Measurements from ENCODE around the gene AVPI1.

AVPI1 gene

GRCh38 chr10:97675222-97675621 is 11.8 kb downstream of the AVPI1 start:
- Histone ChIP-seq H3K4me3 (ENCODE audit: low read depth, low read length) (no peak overlapping the region), H3K9me3 (ENCODE audit: control insufficient read depth, insufficient read depth, low read depth, low read length) (no peaks in the 10 kb centered on the region), H3K36me3 (ENCODE audit: control insufficient read depth in 2 of 2, insufficient read depth in 1 of 2, low read length in 2 of 2) (peaks cover 19 to 72% of the 10 kb centered on the region in 2 experiments; a peak in 2 of 3 replicates), H3K27ac (ENCODE audit: extremely low read depth, low read depth, low read length) (no peak overlapping the region), H3K4me1 (ENCODE audit: control insufficient read depth, insufficient read depth, low read length) (no peaks in the 10 kb centered on the region)
- TF ChIP-seq GLI2 (tag by site-specific recombination; IDR thresholded peaks at IDR 0.05; ENCODE audit: borderline replicate concordance, low read depth) = no peak
- POLR2A ChIA-PET = interaction anchor here (2.1 kb wide), 1 partner anchor 12 kb away, joined by 8 read pairs; the partner anchor contains the start of gene AVPI1
- CTCF ChIA-PET = interaction anchor here (1.3 to 7.4 kb wide), 5 partner anchors 8 to 58 kb away, joined by 6 to 119 read pairs (median 31); partner anchors contain the start of genes AVPI1 and ZFYVE27

- H3K36me3 ChIP-seq (ENCODE audit: control insufficient read depth in 2 of 2, insufficient read depth in 1 of 2, low read length in 2 of 2) = peaks cover 23 to 73% of the 10 kb centered on the region in 2 experiments; a peak in 2 of 3 replicates
- TF ChIP-seq, protein P1, sequence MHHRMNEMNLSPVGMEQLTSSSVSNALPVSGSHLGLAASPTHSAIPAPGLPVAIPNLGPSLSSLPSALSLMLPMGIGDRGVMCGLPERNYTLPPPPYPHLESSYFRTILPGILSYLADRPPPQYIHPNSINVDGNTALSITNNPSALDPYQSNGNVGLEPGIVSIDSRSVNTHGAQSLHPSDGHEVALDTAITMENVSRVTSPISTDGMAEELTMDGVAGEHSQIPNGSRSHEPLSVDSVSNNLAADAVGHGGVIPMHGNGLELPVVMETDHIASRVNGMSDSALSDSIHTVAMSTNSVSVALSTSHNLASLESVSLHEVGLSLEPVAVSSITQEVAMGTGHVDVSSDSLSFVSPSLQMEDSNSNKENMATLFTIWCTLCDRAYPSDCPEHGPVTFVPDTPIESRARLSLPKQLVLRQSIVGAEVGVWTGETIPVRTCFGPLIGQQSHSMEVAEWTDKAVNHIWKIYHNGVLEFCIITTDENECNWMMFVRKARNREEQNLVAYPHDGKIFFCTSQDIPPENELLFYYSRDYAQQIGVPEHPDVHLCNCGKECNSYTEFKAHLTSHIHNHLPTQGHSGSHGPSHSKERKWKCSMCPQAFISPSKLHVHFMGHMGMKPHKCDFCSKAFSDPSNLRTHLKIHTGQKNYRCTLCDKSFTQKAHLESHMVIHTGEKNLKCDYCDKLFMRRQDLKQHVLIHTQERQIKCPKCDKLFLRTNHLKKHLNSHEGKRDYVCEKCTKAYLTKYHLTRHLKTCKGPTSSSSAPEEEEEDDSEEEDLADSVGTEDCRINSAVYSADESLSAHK (tag by site-specific recombination; IDR thresholded peaks at IDR 0.05) = peak; percentile 98
- TF ChIP-seq KLF9 (tag by site-specific recombination; IDR thresholded peaks at IDR 0.05; ENCODE audit: low read depth) (0 out of 2 replicates have a peak, but pooled peaks have one; percentile 22), ZNF211 (tag by site-specific recombination; IDR thresholded peaks at IDR 0.05; ENCODE audit: low read depth) (no peak)
- H3K4me1 ChIP-seq (ENCODE audit: control insufficient read depth, insufficient read depth, low read length) = no peaks in the 10 kb centered on the region
- H3K4me3 ChIP-seq (ENCODE audit: low read depth, low read length) = no peak overlapping the region
- no peak overlapping the region for H3K27ac ChIP-seq (ENCODE audit: extremely low read depth, low read depth, low read length)
- H3K9me3 ChIP-seq (ENCODE audit: control insufficient read depth, insufficient read depth, low read depth, low read length) = no peaks in the 10 kb centered on the region
- POLR2A ChIA-PET = interaction anchor here (0.6 to 2.1 kb wide), 2 partner anchors 13 to 237 kb away, joined by 3 to 8 read pairs; partner anchors contain the start of gene AVPI1
- CTCF ChIA-PET = interaction anchor here (0.5 to 7.4 kb wide), 5 partner anchors 9 to 543 kb away, joined by 3 to 119 read pairs (median 3); partner anchors contain the start of genes AVPI1 and ZFYVE27
Observed at GRCh38 chr10:97673736-97674525, 13.1 kb downstream of the AVPI1 start.

GRCh38 chr10:97669571-97669970 is 17.5 kb downstream of the AVPI1 start:
- ChIA-PET CTCF (interaction anchor here (1.1 to 5.0 kb wide), 4 partner anchors 7 to 63 kb away, joined by 3 to 31 read pairs (median 5); partner anchors contain the start of gene AVPI1), POLR2A (interaction anchor here (0.6 to 0.8 kb wide), 2 partner anchors 17 to 28 kb away, joined by 3 to 4 read pairs; partner anchors contain the start of gene AVPI1)
- TF ChIP-seq, protein P2, sequence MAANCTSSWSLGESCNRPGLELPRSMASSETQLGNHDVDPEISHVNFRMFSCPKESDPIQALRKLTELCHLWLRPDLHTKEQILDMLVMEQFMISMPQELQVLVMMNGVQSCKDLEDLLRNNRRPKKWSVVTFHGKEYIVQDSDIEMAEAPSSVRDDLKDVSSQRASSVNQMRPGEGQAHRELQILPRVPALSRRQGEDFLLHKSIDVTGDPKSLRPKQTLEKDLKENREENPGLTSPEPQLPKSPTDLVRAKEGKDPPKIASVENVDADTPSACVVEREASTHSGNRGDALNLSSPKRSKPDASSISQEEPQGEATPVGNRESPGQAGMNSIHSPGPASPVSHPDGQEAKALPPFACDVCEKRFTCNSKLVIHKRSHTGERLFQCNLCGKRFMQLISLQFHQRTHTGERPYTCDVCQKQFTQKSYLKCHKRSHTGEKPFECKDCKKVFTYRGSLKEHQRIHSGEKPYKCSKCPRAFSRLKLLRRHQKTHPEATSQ (tag by site-specific recombination; IDR thresholded peaks at IDR 0.05) = no peak
- no peak for TF ChIP-seq ZNF394 (tag by site-specific recombination; IDR thresholded peaks at IDR 0.05; ENCODE audit: borderline replicate concordance)
- TF ChIP-seq ZNF10 (tag by site-specific recombination; IDR thresholded peaks at IDR 0.05) = no peak
- TF ChIP-seq ZNF324 (tag by site-specific recombination; IDR thresholded peaks at IDR 0.05) = no peak
- TF ChIP-seq ELK4 (IDR thresholded peaks at IDR 0.05; ENCODE audit: borderline replicate concordance, low read depth, low read length) = no peak
- TF ChIP-seq ZNF560 (tag by site-specific recombination; IDR thresholded peaks at IDR 0.05; ENCODE audit: borderline replicate concordance) = no peak
- no peak for TF ChIP-seq TRIM28 (IDR thresholded peaks at IDR 0.05; ENCODE audit: borderline replicate concordance, low read length)
- TF ChIP-seq SETDB1 (IDR thresholded peaks at IDR 0.05; ENCODE audit: insufficient read length, low read length) = no peak
- no peak for TF ChIP-seq ZNF416 (tag by site-specific recombination; IDR thresholded peaks at IDR 0.05)
- no peak for TF ChIP-seq KLF7 (tag by site-specific recombination; IDR thresholded peaks at IDR 0.05; ENCODE audit: borderline replicate concordance)
- TF ChIP-seq GLI4 (tag by site-specific recombination; IDR thresholded peaks at IDR 0.05) = no peak
- no peak for TF ChIP-seq ZNF776 (tag by site-specific recombination; IDR thresholded peaks at IDR 0.05; ENCODE audit: borderline replicate concordance)
- no peak for TF ChIP-seq ZFHX2 (tag by site-specific recombination; conservative IDR thresholded peaks at IDR 0.05)
- TF ChIP-seq ZNF211 (tag by site-specific recombination; IDR thresholded peaks at IDR 0.05; ENCODE audit: low read depth) = no peak
- no peak for TF ChIP-seq ZNF18 (tag by site-specific recombination; IDR thresholded peaks at IDR 0.05)
- Histone ChIP-seq H3K36me3 (ENCODE audit: control insufficient read depth in 2 of 2, insufficient read depth in 1 of 2, low read length in 2 of 2) (peaks cover 42 to 69% of the 10 kb centered on the region in 2 experiments; a peak in 2 of 3 replicates), H3K27ac (ENCODE audit: extremely low read depth, low read depth, low read length) (no peak overlapping the region), H3K4me3 (ENCODE audit: low read depth, low read length) (no peak overlapping the region), H3K9me3 (ENCODE audit: control insufficient read depth, insufficient read depth, low read depth, low read length) (no peaks in the 10 kb centered on the region), H3K4me1 (ENCODE audit: control insufficient read depth, insufficient read depth, low read length) (no peaks in the 10 kb centered on the region)

All from HEK293 (cell line).